ENCODE results near the gene COG4.

Gene COG4

DNA sequence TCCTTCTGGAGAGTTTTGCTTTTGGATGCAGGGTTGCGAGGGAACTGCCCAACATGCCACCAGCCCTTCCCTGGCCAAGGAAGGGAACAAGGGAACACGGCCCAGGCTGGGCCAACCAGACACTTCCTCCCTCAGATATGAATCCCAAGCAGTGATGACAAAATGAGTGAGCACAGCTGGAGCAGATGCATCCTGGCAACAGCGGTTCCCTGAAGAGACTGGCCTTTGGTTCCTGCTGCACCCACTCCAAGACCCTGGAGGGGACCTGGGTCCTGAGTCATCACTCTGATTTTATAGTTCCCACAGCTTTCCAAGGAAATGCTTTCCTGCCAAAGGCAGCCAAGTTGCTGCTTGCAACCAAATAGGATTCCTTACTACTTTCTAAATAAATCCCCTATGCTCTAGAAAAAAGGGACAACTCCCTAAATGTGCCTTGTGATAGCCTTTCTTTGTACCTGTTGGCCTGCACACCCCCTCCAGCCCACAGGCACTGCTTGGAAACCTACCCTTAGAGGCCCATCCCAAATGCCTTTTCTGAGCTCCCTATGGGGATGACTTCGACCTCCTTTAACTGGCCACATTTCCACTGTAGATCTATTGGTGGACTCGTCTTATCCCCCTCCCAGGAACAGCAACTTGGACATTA is 89.8 kb downstream of the COG4 start:
- no peak for DNase-seq (ENCODE audit: low read depth)

DNA sequence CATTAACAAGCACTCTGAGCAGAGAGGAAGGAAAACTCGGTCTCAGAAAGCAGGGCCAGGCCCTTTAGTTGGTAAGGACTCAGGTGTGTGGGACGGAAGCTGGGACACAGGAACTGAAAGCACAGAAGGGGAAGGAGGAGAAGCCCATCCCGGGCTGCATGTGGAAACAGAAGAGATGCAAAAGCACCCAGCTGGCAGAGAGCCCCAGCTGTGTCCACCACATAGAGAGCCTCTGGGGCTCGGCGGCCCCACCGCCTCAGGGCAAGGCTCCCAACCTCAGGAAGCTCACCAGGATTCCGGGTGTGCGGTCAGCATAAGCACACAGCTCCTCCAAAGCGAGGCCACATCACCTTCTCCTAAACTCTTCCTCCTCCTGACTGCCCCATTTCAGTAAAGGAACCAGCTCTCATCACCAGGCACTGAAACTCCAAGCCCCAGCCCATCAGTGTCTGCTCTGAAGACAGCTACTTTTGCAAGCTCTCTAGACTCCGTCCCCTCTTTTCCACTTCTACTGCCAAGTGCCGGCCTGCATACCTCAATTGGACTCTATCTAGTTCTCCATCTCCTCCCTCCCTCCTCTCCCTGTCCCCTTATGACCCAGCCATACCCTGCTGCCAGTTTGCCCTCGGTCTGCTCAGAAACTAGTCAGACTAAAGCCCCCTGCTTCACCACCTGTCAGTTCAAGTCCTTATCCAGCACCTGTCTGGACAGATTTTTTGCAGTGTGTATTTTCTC is 90.5 kb downstream of the COG4 start:
- DNase-seq (ENCODE audit: low read depth) = no peak

DNA sequence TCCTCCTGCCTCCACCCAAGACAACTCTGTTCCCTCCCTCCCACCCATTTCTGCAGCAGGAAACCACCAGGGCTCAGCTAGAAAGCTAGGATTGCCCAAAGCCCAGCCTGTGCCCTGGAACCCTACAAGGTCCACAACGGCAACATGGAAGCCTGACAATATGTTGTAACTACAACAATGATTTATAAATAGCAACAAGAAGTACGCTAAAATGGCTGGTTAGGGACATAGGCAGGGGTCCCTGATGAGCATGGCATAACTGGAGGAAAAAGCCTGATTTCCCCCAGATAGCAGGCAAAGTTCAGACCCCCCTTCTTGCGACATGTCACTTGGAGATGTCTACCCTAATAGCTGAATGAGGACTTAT is 91.0 kb downstream of the COG4 start:
- no peak for DNase-seq (ENCODE audit: low read depth)

DNA sequence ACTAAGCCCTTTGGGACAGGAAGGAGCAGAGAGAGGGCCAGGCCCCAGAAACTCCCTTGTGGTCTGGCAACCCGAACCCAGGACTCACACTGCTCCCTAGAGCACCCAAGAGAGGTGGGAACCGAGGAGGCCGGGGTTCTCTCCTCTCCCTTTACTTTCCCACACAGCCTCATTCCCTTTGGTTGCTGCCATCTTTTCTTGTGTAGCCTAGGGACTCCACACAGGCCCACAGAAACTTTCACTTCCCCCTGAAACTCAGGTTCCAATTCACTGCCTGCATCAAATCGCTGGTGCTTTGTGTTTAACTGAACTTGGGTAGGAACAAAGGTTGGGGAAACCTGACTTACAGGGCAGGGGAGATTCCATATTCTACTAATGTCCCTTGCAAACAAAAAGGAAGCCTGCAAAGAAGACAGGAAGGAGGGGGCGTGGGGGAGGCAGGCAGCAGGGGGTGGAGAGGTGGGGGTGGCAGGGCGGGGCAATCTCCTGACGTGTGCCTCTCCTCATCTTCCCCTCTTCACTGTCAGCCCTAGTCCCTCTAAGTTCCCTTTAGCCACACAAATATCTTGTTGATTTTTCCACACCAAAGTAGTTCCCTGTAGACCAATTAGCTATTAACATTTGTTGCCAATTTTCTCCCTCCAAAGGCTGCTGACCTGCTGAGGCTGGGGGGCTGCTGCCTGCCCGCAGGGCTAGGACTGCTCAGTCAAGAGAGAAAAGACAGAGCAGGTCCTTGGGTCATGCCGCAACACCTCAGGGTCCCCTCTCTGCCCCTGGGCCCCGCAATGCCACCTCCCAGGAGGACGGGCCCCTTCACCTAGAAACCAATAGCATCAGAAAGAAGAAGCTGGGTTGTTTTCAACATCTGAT is 92.5 kb downstream of the COG4 start:
- peak; percentile 27 for DNase-seq (ENCODE audit: low read depth)
